GM10266 (cell line): ENCODE results near the gene GSS.
A peak's percentile ranks its signal among the peaks of the same experiment; 100 is the strongest.

Source experiments
- DNase-seq: peaks from one replicate; pipeline ENCODE4 v3.0.0; 2012; ENCODE audit errors: extremely low spot score
- TF ChIP-seq, protein P1 (sequence below): IDR thresholded peaks from 2 replicates; pipeline ENCODE4 v1.5.1; 2012; ENCODE audit warnings: mild to moderate bottlenecking, low read depth; ENCODE audit not compliant: control insufficient read depth, insufficient read depth; ENCODE audit errors: missing control alignments

Gene GSS

DNA sequence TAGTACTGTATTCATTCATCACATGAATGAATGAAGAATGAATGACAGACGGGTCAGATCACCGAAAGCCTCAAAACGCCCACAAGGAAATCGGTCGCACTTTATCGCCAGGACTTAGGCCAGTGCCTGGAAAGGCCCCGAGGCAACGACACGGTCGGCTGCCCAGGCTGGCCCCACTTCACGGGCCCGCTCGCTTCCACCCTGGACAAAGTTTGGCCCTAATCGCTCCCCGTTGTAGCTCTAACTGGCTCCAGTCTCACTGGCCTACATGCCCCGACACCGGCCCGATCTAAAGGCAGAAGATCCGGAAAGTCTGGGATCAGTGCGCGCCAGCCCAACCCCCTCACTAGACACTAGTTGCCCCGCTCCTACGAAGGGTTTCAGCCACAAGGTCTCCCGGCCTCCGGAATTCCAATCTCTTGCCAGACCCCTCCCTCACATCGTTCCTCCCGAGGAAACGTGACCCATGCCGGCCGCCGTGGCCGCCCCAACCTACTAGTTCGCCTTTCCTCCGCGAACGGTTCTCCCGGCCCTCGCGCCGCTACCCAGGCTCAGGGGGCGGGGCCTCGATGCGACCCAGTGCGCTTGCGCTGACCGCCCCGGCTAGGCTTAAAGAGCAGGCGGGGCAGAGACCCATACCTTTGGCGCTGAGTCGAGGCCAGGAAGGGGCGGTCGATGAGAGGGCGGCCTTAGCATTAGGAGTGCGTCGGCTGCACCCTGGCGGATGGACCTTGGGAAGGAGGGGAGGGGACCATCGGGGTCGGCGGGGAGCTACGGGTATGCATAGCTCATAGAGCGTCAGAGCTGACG lies at the start of gene GSS, which contains the start of gene MYH7B:
Gene GSS, minus strand, starts transcription at position 576 of the 810 bp plus-strand sequence. CDS start 3,954 bp downstream, outside the sequence.
Gene MYH7B, plus strand, starts transcription at position 638 of the 810 bp plus-strand sequence. CDS start 22,138 bp downstream, outside the sequence.
- peak; percentile 93 for DNase-seq
- TF ChIP-seq, protein P1, sequence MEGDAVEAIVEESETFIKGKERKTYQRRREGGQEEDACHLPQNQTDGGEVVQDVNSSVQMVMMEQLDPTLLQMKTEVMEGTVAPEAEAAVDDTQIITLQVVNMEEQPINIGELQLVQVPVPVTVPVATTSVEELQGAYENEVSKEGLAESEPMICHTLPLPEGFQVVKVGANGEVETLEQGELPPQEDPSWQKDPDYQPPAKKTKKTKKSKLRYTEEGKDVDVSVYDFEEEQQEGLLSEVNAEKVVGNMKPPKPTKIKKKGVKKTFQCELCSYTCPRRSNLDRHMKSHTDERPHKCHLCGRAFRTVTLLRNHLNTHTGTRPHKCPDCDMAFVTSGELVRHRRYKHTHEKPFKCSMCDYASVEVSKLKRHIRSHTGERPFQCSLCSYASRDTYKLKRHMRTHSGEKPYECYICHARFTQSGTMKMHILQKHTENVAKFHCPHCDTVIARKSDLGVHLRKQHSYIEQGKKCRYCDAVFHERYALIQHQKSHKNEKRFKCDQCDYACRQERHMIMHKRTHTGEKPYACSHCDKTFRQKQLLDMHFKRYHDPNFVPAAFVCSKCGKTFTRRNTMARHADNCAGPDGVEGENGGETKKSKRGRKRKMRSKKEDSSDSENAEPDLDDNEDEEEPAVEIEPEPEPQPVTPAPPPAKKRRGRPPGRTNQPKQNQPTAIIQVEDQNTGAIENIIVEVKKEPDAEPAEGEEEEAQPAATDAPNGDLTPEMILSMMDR = peak; percentile 50

DNA sequence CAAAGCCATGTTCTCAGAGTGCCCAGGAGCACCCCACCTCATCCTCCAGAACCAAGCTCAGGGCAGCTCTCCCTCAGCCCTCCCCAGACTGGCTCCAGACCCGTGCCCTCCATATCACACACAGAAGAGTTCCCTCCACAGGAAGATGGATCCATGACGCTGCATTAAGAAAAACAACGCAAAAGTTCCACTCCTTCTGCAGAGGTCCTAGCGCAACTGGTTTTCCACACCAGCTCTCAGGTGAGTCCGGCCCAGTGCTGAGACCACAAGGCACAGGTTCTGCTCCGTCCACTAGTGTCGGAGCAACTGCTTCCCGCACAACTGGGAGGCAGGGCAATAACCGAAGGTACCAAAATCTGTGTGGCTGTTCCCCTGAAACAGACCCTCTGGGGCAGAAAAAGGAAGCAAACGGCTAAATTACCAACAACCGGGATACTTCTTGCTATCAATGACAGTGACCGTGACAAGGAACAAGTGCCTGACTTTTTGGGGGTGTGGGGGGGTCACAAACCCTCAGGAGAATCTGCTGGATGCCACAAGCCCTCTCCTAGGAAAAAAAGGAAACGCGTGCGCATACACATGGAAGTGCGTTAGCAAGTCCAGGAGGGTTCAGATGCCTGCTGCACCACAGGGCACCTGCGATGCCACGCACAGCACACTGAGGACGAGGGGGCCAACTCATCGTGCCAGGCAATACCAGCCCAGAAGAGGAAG lies 49.3 kb upstream of the GSS start:
- no peak for DNase-seq
- TF ChIP-seq, protein P1 = no peak

DNA sequence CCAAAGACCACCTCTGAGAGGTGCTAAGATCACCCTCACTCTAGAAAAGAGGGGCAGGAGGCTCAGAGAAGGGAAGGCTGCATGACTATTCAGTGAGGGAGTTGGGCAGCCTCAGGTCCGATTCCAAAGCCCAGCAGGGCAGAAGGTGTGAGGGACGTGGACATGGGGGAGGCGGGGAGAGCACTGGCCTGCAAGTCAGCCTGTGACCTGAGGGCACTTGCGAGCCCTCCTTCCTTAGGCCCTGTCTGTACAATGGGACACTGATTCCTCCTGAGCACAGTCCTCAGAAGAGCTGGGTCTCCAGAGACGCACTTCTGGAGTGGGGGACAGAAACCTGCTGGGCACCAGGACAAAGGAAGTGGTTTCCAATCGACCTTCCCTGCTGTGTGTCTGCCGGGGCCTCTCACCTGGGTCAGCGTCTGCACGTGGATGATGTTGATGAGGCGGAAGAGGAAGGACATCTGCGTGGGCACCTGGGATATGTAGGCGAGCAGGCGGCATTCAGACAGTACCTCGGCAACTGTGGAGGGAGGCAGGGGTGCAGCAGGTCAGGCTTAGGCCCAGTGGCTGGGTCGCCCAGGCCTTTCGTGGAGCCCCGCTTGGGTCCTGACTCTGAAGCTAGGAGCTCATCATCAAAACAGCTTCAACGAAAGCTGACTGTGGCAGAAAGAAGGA lies 48.6 kb upstream of the GSS start:
- DNase-seq = no peak
- TF ChIP-seq, protein P1 = no peak

DNA sequence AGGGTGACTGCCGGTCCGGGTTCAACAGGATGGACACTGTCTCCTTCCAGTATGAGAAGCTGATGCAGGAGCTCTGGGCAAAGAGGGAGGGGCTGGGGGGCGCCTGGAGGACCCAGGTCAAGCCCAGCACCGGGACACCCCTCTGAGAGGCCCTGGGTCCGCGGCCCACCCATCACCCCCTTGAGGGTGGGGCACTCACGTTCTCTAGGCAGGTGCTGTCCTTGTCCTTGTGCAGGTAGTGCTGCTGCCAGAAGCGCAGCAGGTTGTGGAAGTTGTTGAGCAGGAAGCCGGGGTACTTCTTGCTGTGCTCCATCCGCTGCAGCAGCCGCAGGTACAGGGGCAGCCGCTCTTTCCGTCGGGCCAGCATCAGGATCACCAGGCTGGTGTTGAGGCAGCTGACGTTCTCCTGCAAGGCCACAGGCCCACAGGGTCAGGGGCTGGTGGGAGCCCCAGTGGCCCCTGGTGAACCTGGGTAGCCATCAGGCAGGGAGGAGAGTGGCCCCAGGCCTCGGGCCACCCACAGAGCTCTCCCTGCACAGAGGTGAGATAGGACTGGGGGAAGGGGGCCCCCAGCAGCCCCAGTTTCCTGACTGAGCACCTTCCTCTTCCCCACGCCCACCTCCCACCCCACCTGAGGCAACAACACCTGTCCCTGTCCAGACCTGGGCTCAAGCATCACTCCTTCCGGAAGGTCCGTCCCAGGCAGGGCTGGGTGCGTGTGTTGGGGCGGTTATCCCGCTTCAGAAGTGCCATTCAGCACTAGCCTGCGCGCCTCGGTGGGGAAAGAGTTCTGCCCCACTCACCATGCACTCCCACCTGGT lies 47.8 kb upstream of the GSS start:
- TF ChIP-seq, protein P1 = no peak
- DNase-seq = no peak

DNA sequence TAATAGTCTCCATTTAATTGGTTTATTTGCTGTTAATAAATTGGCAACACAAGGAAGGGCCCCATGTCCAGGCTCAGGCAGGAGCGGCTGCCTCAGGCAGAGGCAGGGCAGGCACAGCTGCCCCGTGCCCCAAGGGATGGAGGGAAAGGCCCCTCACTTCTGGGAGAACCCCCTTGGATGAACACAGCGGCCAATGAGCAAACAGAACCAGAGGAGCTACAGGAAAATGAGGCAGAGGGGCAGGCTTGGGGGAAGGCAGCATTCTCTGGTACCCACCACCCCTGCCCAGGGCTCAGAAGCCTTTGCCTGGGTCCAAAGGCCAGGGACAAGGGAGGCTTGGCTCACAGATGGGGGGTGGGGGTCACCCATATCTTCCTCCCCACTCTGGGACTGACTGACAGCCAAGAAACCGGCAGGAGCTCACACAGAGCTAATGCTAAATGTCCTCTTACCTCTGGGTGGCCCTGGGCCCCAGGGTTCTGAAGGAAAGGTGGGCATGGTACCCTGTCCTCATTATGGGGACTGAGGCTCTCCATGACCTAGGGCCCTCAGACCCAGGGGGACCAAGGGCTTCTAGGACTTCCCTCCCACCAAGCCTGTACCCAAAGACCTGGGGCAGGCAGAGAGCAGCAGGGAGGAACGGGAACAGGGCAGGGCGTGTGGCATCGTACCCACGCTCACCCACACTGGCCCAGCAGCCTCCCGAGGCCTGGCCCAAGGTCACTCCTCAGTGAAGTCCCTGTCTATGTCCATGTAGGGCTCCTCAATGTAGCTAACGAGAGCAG lies 47.0 kb upstream of the GSS start:
- no peak for DNase-seq
- TF ChIP-seq, protein P1 = no peak

DNA sequence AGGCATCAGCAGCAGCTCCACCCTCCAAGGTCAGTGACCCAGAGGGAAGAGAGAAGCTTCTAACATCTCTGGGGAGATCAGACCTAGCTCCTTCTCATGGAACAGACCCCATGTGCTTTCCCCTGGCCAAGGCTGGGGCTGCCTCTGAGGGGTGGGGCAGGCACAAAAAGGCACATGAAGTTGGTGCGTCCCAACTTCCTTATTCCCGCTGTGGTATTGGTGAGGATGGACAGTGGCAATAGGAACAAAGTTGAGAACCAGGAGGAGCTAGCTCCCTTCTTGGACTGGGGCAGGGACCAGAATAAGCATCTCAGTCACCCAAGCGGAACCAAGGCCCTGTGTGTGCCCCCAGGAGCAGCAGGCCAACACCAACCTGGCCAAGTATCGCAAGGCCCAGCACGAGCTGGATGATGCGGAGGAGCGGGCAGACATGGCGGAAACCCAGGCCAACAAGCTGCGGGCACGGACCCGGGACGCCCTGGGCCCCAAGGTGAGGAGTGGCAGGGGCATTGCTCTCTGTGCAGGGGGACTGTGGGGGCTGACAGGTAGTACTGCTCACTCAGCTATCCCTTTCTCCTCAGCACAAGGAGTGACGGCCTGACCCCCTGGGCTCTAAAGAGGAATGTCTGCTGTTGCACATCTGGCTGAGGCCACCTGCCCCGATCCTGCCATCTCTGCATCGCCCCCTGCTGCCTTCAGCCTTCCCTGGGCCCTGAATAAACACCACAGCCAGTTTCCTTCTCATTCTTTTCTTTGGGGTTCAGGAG lies 46.2 kb upstream of the GSS start:
- TF ChIP-seq, protein P1 = no peak
- no peak for DNase-seq
